Measurements from ENCODE around the gene PCSK5. TPM values are rescaled to one million over a fixed set of nuclear protein-coding genes. Genes with fewer than 3 reads are reported as not detected.

Gene PCSK5
- total and polyA plus RNA-seq, 2 donors (not counting 1 experiment from before 2014, with no cell fraction given), result 0.09 TPM; not detected in 1

DNA sequence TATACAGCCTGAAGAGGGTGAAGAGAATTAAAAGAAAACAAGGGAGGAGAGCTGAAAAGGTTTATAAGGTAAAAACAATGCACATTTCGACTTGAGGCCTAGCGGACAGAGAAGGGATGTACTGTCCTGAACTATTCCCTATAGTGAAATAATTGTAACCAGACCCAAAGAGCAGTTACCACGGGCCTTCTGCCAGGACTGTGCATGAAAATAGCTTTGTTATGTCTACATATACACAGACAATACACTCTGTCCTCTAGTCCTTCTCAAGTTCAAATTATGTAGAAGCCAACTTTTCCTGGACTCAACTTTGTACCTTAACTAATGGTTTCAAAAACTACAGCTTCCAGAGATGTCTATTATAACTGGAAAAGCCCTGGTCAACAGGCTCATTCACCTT, 223.7 kb downstream of the PCSK5 start:
- intact Hi-C loops (cut with micrococcal nuclease), result no loop called here
- H3K4me1 ChIP-seq (ENCODE audit: control insufficient read depth in 2 of 2, insufficient read depth in 2 of 2, low read length in 2 of 2), result no peaks in the 10 kb centered on the region
- no peak overlapping the region for H3K4me3 Mint-ChIP-seq
- H3K27ac Mint-ChIP-seq, result no peak overlapping the region
- no peak for TF ChIP-seq EZH2 (IDR thresholded peaks at IDR 0.05; ENCODE audit: borderline replicate concordance, insufficient read depth, low read depth, low read length, poor library complexity, severe bottlenecking)
- TF ChIP-seq, protein P1, sequence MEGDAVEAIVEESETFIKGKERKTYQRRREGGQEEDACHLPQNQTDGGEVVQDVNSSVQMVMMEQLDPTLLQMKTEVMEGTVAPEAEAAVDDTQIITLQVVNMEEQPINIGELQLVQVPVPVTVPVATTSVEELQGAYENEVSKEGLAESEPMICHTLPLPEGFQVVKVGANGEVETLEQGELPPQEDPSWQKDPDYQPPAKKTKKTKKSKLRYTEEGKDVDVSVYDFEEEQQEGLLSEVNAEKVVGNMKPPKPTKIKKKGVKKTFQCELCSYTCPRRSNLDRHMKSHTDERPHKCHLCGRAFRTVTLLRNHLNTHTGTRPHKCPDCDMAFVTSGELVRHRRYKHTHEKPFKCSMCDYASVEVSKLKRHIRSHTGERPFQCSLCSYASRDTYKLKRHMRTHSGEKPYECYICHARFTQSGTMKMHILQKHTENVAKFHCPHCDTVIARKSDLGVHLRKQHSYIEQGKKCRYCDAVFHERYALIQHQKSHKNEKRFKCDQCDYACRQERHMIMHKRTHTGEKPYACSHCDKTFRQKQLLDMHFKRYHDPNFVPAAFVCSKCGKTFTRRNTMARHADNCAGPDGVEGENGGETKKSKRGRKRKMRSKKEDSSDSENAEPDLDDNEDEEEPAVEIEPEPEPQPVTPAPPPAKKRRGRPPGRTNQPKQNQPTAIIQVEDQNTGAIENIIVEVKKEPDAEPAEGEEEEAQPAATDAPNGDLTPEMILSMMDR (IDR thresholded peaks at IDR 0.05), result no peak
- CTCF ChIA-PET, result interaction anchor here (1.0 kb wide), 1 partner anchor 10 kb away, joined by 3 read pairs; no protein-coding TSS in a partner anchor
- H3K4me1 Mint-ChIP-seq, result no peaks in the 10 kb centered on the region
- H3K4me3 ChIP-seq (ENCODE audit: control extremely low read depth in 1 of 5, extremely low read depth in 1 of 5, insufficient read depth in 1 of 5, low read depth in 2 of 5, low read length in 4 of 5), result no peak overlapping the region
- H4K20me1 ChIP-seq (ENCODE audit: control insufficient read depth, insufficient read depth, low read length, poor library complexity, severe bottlenecking), result no peaks in the 10 kb centered on the region
- no peak for ATAC-seq (ENCODE audit: low read depth)
- no peaks in the 10 kb centered on the region for H3K27me3 ChIP-seq (replicated peaks in 1 of 4; ENCODE audit: control extremely low read depth in 1 of 4, control insufficient read depth in 3 of 4, insufficient read depth in 4 of 4, low read length in 3 of 4)
- H3K36me3 ChIP-seq (replicated peaks in 1 of 2; ENCODE audit: control extremely low read depth in 1 of 2, control insufficient read depth in 1 of 2, extremely low read depth in 1 of 2, insufficient read depth in 2 of 2, low read length in 1 of 2), result no peaks in the 10 kb centered on the region
- H2AFZ ChIP-seq (ENCODE audit: insufficient read depth, low read depth, low read length, poor library complexity, severe bottlenecking), result no peak overlapping the region
- no peak for DNase-seq
- no peaks in the 10 kb centered on the region for H3K9me3 ChIP-seq (ENCODE audit: control extremely low read depth in 1 of 3, control insufficient read depth in 2 of 3, insufficient read depth in 1 of 3, low read length in 2 of 3)
- WGBS (ENCODE audit: insufficient coverage), result 90% methylated on average over 2 of the region's 3 CpGs
- POLR2A ChIA-PET, result no interaction called here
- H3K79me2 ChIP-seq (ENCODE audit: control insufficient read depth, insufficient read depth, low read length), result no peaks in the 10 kb centered on the region
- no peak overlapping the region for H3K27ac ChIP-seq (ENCODE audit: low read length in 2 of 2)
- H3K9me3 Mint-ChIP-seq (ENCODE audit: insufficient read depth), result no peaks in the 10 kb centered on the region
- no peak overlapping the region for H3K9ac ChIP-seq (ENCODE audit: low read length)
- no peaks in the 10 kb centered on the region for H3K27me3 Mint-ChIP-seq
- H3K4me2 ChIP-seq (replicated peaks; ENCODE audit: low read depth, low read length, poor library complexity, severe bottlenecking), result no peak overlapping the region

DNA sequence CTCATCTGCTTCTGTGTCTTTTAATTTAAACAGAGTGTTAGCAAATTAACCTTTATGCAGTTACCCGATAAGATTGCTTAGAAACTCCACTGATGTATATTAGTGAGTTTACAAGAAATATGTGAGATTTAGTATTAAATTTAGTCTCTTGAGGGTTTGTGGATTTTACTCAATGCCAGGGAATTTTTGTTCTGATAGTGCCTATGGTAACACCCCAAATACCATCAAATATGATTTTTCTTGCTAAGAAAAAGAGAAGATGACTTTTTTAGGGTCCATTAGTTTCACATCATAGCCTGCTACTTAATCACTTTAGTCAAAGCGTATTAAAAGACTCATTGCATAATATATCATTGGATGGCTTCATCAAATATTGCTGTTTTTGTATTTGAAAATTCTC, 224.9 kb downstream of the PCSK5 start:
- H3K4me2 ChIP-seq (replicated peaks; ENCODE audit: low read depth, low read length, poor library complexity, severe bottlenecking), result no peak overlapping the region
- H3K4me1 ChIP-seq (ENCODE audit: control insufficient read depth in 2 of 2, insufficient read depth in 2 of 2, low read length in 2 of 2), result no peaks in the 10 kb centered on the region
- Mint-ChIP-seq H3K27me3 (no peaks in the 10 kb centered on the region), H3K27ac (no peak overlapping the region), H3K9me3 (ENCODE audit: insufficient read depth) (no peaks in the 10 kb centered on the region), H3K4me1 (no peaks in the 10 kb centered on the region), H3K4me3 (no peak overlapping the region)
- ChIA-PET POLR2A (no interaction called here), CTCF (no interaction called here)
- ATAC-seq (ENCODE audit: low read depth), result no peak
- no peak overlapping the region for H3K27ac ChIP-seq (ENCODE audit: low read length in 2 of 2)
- no CpG with 5 or more reads among the region's 2 CpGs for WGBS (ENCODE audit: insufficient coverage)
- H4K20me1 ChIP-seq (ENCODE audit: control insufficient read depth, insufficient read depth, low read length, poor library complexity, severe bottlenecking), result no peaks in the 10 kb centered on the region
- H3K79me2 ChIP-seq (ENCODE audit: control insufficient read depth, insufficient read depth, low read length), result no peaks in the 10 kb centered on the region
- no peak for DNase-seq
- no peaks in the 10 kb centered on the region for H3K36me3 ChIP-seq (replicated peaks in 1 of 2; ENCODE audit: control extremely low read depth in 1 of 2, control insufficient read depth in 1 of 2, extremely low read depth in 1 of 2, insufficient read depth in 2 of 2, low read length in 1 of 2)
- intact Hi-C loops (cut with micrococcal nuclease), result no loop called here
- no peak overlapping the region for H3K4me3 ChIP-seq (ENCODE audit: control extremely low read depth in 1 of 5, extremely low read depth in 1 of 5, insufficient read depth in 1 of 5, low read depth in 2 of 5, low read length in 4 of 5)
- no peaks in the 10 kb centered on the region for H3K9me3 ChIP-seq (ENCODE audit: control extremely low read depth in 1 of 3, control insufficient read depth in 2 of 3, insufficient read depth in 1 of 3, low read length in 2 of 3)
- no peak overlapping the region for H3K9ac ChIP-seq (ENCODE audit: low read length)
- TF ChIP-seq, protein P1 (IDR thresholded peaks at IDR 0.05), result no peak
- no peak for TF ChIP-seq EZH2 (IDR thresholded peaks at IDR 0.05; ENCODE audit: borderline replicate concordance, insufficient read depth, low read depth, low read length, poor library complexity, severe bottlenecking)
- H3K27me3 ChIP-seq (replicated peaks in 1 of 4; ENCODE audit: control extremely low read depth in 1 of 4, control insufficient read depth in 3 of 4, insufficient read depth in 4 of 4, low read length in 3 of 4), result no peaks in the 10 kb centered on the region
- H2AFZ ChIP-seq (ENCODE audit: insufficient read depth, low read depth, low read length, poor library complexity, severe bottlenecking), result no peak overlapping the region
